Body of pancreas (tissue), 4 donors: ENCODE data around the gene ASIP.

Experiments used
- POLR2A ChIP-seq, 3 donors: fragments of 450-650 bp; IDR thresholded peaks; one replicate each; pipeline ENCODE4 v1.6.1; 2016; ENCODE audit warnings: antibody characterized with exemption in 3 of 3, mild to moderate bottlenecking in 2 of 3
- TF ChIP-seq, protein P1 (sequence below), 7 experiments: fragments of 450-650 bp in 4 of 7; fragments of 200-600 bp in 3 of 7; sonication (generic) in 3 of 7; IDR thresholded peaks; one replicate each; pipeline ENCODE4 v1.5.1; 2016 to 2019; ENCODE audit warnings: antibody characterized with exemption in 7 of 7

DNA sequence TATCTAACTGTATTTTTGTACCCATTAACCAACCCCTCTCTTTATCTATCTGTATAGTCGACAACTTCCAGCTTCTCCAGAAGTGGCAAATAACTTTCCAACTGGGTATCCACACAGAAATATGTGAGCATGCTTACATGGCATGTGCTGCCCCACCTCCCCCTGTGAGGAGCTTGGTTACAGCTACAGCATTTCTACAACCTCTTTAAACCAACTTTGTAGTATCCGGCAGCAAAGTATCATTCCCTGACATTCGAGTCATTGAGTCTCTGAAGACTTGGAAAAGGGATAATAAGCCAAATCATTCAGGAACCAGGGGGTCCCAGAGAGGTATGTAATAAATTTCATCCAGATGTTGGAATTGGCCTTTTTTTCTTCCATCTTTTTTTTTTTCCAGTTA, 48.2 kb upstream of the ASIP start:
- TF ChIP-seq, protein P1, sequence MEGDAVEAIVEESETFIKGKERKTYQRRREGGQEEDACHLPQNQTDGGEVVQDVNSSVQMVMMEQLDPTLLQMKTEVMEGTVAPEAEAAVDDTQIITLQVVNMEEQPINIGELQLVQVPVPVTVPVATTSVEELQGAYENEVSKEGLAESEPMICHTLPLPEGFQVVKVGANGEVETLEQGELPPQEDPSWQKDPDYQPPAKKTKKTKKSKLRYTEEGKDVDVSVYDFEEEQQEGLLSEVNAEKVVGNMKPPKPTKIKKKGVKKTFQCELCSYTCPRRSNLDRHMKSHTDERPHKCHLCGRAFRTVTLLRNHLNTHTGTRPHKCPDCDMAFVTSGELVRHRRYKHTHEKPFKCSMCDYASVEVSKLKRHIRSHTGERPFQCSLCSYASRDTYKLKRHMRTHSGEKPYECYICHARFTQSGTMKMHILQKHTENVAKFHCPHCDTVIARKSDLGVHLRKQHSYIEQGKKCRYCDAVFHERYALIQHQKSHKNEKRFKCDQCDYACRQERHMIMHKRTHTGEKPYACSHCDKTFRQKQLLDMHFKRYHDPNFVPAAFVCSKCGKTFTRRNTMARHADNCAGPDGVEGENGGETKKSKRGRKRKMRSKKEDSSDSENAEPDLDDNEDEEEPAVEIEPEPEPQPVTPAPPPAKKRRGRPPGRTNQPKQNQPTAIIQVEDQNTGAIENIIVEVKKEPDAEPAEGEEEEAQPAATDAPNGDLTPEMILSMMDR (IDR thresholded peaks at IDR 0.05) = no peak
- no peak for TF ChIP-seq POLR2A (IDR thresholded peaks at IDR 0.05)
